Testis (tissue), 3 donors: ENCODE measurements around the gene LCOR. TPM values are rescaled to one million over a fixed set of nuclear protein-coding genes. Genes with fewer than 3 reads are reported as not detected.
"Not testable (repeated sequence)": the region's sequence is repeated elsewhere in the genome, so short reads cannot be mapped to it uniquely, and the experiment has no call there.

Experiments
- DNase-seq: peaks from one replicate; pipeline ENCODE4 v3.0.0-alpha.2; 2019
- H3K27ac ChIP-seq, 2 donors: fragments of 200-600 bp; sonication (generic); one replicate each; pipeline ENCODE4 v1.5.1; 2019
- H3K27me3 ChIP-seq: fragments of 200-600 bp; sonication (generic); one replicate; pipeline ENCODE4 v1.5.1; 2019
- H3K36me3 ChIP-seq: fragments of 200-600 bp; sonication (generic); one replicate; pipeline ENCODE4 v1.5.1; 2017; ENCODE audit warnings: low read depth; ENCODE audit errors: missing control alignments
- H3K4me1 ChIP-seq: fragments of 200-600 bp; sonication (generic); one replicate; pipeline ENCODE4 v1.5.1; 2019
- H3K4me3 ChIP-seq, 2 donors: fragments of 200-600 bp; sonication (generic); one replicate each; pipeline ENCODE4 v1.5.1; 2017 to 2019
- H3K9me3 ChIP-seq: fragments of 200-600 bp; sonication (generic); one replicate; pipeline ENCODE4 v1.5.1; 2017
- CTCF ChIP-seq, 3 experiments: fragments of 450-650 bp in 2 of 3; fragments of 200-600 bp in 1 of 3; sonication (generic) in 1 of 3; IDR thresholded peaks; one replicate each; pipeline ENCODE4 v1.5.1; 2016 to 2019; ENCODE audit warnings: antibody characterized with exemption in 3 of 3, mild to moderate bottlenecking in 2 of 3, moderate library complexity in 1 of 3
- POLR2A ChIP-seq: fragments of 450-650 bp; IDR thresholded peaks from one replicate; pipeline ENCODE4 v1.6.1; 2017; ENCODE audit warnings: antibody characterized with exemption, mild to moderate bottlenecking, moderate library complexity
- WGBS, 2 donors: methylation state at CpG; one replicate each; pipeline ENCODE4 v1.1.5; 2018; 5-methylcytosine and 5-hydroxymethylcytosine counted together
- intact Hi-C: fragments of 100-400 bp; cut with DNase I; formaldehyde crosslinking; loops from one replicate; pipeline ENCODE4 v1.15.1; 2023; ENCODE audit warnings: low total_unique reads
- polyA plus RNA-seq: library from polyadenylated mRNA; stranded (reverse); fragments of 350-450 nt; fragmentation: Illumina TruSeq; extraction: RNeasy Lipid Tissue Mini Kit (QIAGEN cat#74804); gene quantifications from one replicate; pipeline ENCODE4 v1.2.3, GENCODE V29; 2014; ENCODE audit warnings: low read depth, low replicate concordance; ENCODE audit not compliant: insufficient read depth
- total RNA-seq, 2 donors: library from RNA; depleted of rRNA; stranded (reverse); fragments of >200 nt; gene quantifications; one replicate each; pipeline ENCODE4 v1.2.3, GENCODE V29; 2016

The LCOR gene
- total and polyA plus RNA-seq, 3 donors from 2014 or later = 11.6 to 68.3 (median 40.0) TPM

DNA sequence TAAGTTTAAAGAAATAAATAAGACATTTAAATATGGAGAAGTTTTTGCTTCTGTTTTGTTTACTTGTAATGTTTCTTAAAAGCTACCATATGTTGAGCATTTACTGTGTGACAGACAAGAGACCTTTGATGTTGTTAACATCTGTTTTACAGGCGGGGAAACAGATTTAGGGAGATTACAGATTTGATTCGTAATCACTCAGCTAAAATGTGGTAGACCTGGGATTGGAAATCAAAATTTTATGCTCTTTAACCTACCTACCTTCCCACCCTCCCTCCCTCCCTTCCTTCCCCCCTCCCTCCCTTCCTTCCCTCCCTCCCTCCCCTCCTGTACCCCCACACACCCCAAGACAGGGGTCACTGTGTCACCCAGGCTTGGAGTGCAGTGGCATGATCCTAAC, 11.7 kb downstream of the LCOR start:
- intact Hi-C loops = no loop called here
- H3K36me3 ChIP-seq = no peaks in the 10 kb centered on the region
- DNase-seq = no peak
- TF ChIP-seq POLR2A = no peak
- no peak for TF ChIP-seq CTCF (IDR thresholded peaks at IDR 0.05)
- WGBS, 2 donors = 97 to 98% methylated on average over 2 of the region's 2 CpGs
- H3K4me1 ChIP-seq = peaks cover 14% of the 10 kb centered on the region
- H3K4me3 ChIP-seq = no peak overlapping the region
- H3K27me3 ChIP-seq = no peaks in the 10 kb centered on the region
- H3K9me3 ChIP-seq = no peaks in the 10 kb centered on the region
- no peak overlapping the region for H3K27ac ChIP-seq

DNA sequence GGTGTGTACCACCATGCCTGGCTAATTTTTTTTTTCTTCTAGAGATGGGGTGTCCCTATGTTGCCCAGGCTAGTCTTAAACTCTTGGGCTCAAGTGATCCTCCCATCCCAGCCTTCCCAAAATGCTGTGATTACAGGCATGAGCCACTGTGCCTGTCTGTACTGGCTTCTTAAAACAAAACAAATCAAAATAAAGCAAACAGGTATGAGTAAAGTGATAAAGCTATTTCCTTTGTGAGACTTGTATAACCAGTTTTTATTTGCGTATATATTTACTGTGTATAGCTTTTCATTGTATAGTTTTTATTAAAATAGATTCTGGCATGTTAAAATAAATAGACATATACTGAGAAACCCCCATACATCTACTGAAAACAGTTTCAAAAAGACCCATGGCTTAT, 14.3 kb downstream of the LCOR start:
- no peak for TF ChIP-seq POLR2A
- TF ChIP-seq CTCF (IDR thresholded peaks at IDR 0.05) = no peak
- no peaks in the 10 kb centered on the region for H3K9me3 ChIP-seq
- no peaks in the 10 kb centered on the region for H3K27me3 ChIP-seq
- H3K27ac ChIP-seq = no peak overlapping the region
- no peak overlapping the region for H3K4me3 ChIP-seq
- intact Hi-C loops = no loop called here
- WGBS, 2 donors = 87% methylated on average over 1 of the region's 1 CpG
- H3K4me1 ChIP-seq = peaks cover 14% of the 10 kb centered on the region
- no peak for DNase-seq
- H3K36me3 ChIP-seq = no peaks in the 10 kb centered on the region

DNA sequence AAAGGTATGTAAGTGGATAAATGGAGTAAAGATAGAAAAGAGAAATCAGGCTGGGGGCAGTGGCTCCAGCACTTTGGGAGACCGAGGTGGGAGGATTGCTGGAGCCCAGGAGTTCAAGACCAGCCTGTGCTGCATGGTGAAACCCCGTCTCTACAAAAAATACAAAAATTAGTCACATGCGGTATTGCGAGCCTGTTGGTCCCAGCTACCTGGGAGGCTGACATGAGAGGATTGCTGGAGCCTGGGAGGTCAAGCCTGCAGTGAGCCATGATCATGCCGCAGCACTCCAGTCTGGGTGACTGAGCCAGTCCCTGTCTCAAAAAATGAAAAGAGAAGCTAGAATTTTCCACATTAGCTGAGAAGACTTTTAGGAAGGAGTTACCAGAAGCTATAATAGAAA, 14.8 kb downstream of the LCOR start:
- DNase-seq = no peak
- TF ChIP-seq POLR2A (no peak), CTCF (IDR thresholded peaks at IDR 0.05) (no peak)
- H3K4me3 ChIP-seq = no peak overlapping the region
- WGBS, 2 donors = 88 to 92% methylated on average over 5 of the region's 5 CpGs
- H3K36me3 ChIP-seq = no peaks in the 10 kb centered on the region
- no peaks in the 10 kb centered on the region for H3K27me3 ChIP-seq
- H3K9me3 ChIP-seq = no peaks in the 10 kb centered on the region
- intact Hi-C loops = no loop called here
- no peak overlapping the region for H3K27ac ChIP-seq
- peaks cover 14% of the 10 kb centered on the region for H3K4me1 ChIP-seq

DNA sequence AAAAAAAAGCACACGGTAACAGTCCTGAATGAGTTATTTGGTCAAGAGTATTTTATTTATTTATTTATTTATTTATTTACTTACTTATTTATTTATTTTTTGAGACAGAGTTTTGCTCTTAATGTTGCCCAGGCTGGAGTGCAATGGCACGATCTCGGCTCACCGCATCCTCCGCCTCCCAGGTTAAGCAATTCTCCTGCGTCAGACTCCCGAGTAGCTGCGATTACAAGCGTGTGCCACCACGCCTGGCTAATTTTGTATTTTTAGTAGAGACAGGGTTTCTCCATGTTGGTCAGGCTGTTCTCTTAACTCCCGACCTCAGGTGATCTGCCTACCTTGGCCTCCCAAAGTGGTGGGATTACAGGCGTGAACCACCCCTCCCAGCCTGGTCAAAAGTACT, 15.3 kb downstream of the LCOR start:
- DNase-seq, H3K4me3 ChIP-seq, H3K27ac ChIP-seq, H3K9me3 ChIP-seq, intact Hi-C loops, H3K27me3 ChIP-seq, H3K36me3 ChIP-seq: not testable (repeated sequence)
- 92 to 95% methylated on average over 12 of the region's 12 CpGs for WGBS, 2 donors
- H3K4me1 ChIP-seq = peaks cover 14% of the 10 kb centered on the region

GRCh38 chr10:96850113-96850512, 18.0 kb downstream of the LCOR start:
- Histone ChIP-seq H3K27me3 (no peaks in the 10 kb centered on the region), H3K9me3 (no peaks in the 10 kb centered on the region), H3K36me3 (no peaks in the 10 kb centered on the region), H3K4me1 (no peaks in the 10 kb centered on the region), H3K4me3 (no peak overlapping the region), H3K27ac (no peak overlapping the region)
- TF ChIP-seq POLR2A (no peak), CTCF (IDR thresholded peaks at IDR 0.05) (no peak)
- no peak for DNase-seq
- whole genome bisulfite sequencing, 2 donors = 89 to 93% methylated on average over 5 of the region's 5 CpGs
- intact Hi-C loops = no loop called here
